Lung (tissue), 12 donors: ENCODE data around the gene THADA. TPM values are rescaled to one million over a fixed set of nuclear protein-coding genes. Genes with fewer than 3 reads are reported as not detected.

Experiments
- ATAC-seq: fragments of 200-7000 bp; cut with Tn5 transposase; one replicate; pipeline ENCODE4 v1.9.1; 2020; ENCODE audit warnings: moderate number of reproducible peaks; ENCODE audit not compliant: insufficient read depth, low FRiP score
- DNase-seq, 3 donors: peaks; one replicate each; pipeline ENCODE4 v3.0.0-alpha.2; 2013 to 2017
- H3K27ac ChIP-seq, 2 donors: one replicate each; pipeline ENCODE4 v1.5.1; 2013; ENCODE audit warnings: mild to moderate bottlenecking in 2 of 2, moderate library complexity in 2 of 2, control low read depth in 1 of 2, inconsistent platforms in 1 of 2, low read depth in 1 of 2, low read length in 1 of 2
- H3K27me3 ChIP-seq, 3 donors: one replicate each; pipeline ENCODE4 v1.5.1; 2013; ENCODE audit warnings: low read length in 2 of 3; ENCODE audit not compliant: control insufficient read depth in 3 of 3, insufficient read depth in 3 of 3
- H3K36me3 ChIP-seq, 4 donors: one replicate each; pipeline ENCODE4 v1.5.1; 2013; ENCODE audit warnings: low read length in 4 of 4, mild to moderate bottlenecking in 1 of 4, moderate library complexity in 1 of 4; ENCODE audit not compliant: control insufficient read depth in 4 of 4, insufficient read depth in 4 of 4
- H3K4me1 ChIP-seq, 5 donors: one replicate each; pipeline ENCODE4 v1.5.1; 2013; ENCODE audit warnings: low read length in 5 of 5, mild to moderate bottlenecking in 2 of 5, moderate library complexity in 1 of 5; ENCODE audit not compliant: control insufficient read depth in 5 of 5, insufficient read depth in 5 of 5
- H3K4me3 ChIP-seq: one replicate; pipeline ENCODE4 v1.5.1; 2013; ENCODE audit warnings: mild to moderate bottlenecking, control low read depth, moderate library complexity
- H3K9ac ChIP-seq, 2 donors: one replicate each; pipeline ENCODE4 v1.5.1; 2013; ENCODE audit warnings: low read length in 2 of 2, control low read depth in 1 of 2; ENCODE audit not compliant: insufficient read depth in 1 of 2
- H3K9me3 ChIP-seq, 4 donors: one replicate each; pipeline ENCODE4 v1.5.1; 2013; ENCODE audit warnings: low read length in 3 of 4, mild to moderate bottlenecking in 1 of 4, moderate library complexity in 1 of 4; ENCODE audit not compliant: control insufficient read depth in 4 of 4, insufficient read depth in 3 of 4
- CTCF ChIP-seq: IDR thresholded peaks from 2 replicates; pipeline ENCODE4 v1.5.1; 2012; ENCODE audit warnings: mild to moderate bottlenecking; ENCODE audit errors: control extremely low read depth, extremely low read depth
- WGBS, 2 donors: extraction: QIAGEN DNeasy Blood & Tissue Kit; methylation state at CpG; one replicate each; pipeline ENCODE4 v1.1.7; 2013; 5-methylcytosine and 5-hydroxymethylcytosine counted together
- polyA plus RNA-seq, 2 donors: library from polyadenylated mRNA; stranded (reverse); fragments of 200-250 nt; gene quantifications; one replicate each; pipeline ENCODE4 v1.2.1, GENCODE V29; 2013
- total RNA-seq, 2 donors: library from RNA; depleted of rRNA in 1 of 2; stranded (reverse); fragments of >200 nt in 1 of 2; gene quantifications; one replicate each; pipeline ENCODE4 v1.2.1, GENCODE V29; 2014 to 2021
- donor health status: control.
- donor health status: control.
- donor health status: Bipolar disorder and iron deficiency.
- donor health status: healthy.
- donor health status: DM: yes; HTN: yes; CAD: no.

The THADA gene
- total and polyA plus RNA-seq, 4 donors, result 11.3 to 72.5 (median 25.2) TPM

GRCh38 chr2:43274721-43275120 lies 321.1 kb downstream of the THADA start:
- Histone ChIP-seq H3K36me3 (peaks cover 0 to 11% (median 3%) of the 10 kb centered on the region in 4 donors), H3K4me1 (peaks cover 7 to 34% (median 22%) of the 10 kb centered on the region in 5 donors), H3K27me3 (no peaks in the 10 kb centered on the region), H3K27ac (no peak overlapping the region), H3K9ac (no peak overlapping the region), H3K9me3 (no peaks in the 10 kb centered on the region), H3K4me3 (no peak overlapping the region)
- ATAC-seq (no peak), DNase-seq (no peak)
- WGBS, 2 donors, result 94 to 97% methylated on average over 4 of the region's 4 CpGs
- no peak for TF ChIP-seq CTCF

GRCh38 chr2:43274055-43274454 lies 321.8 kb downstream of the THADA start:
- DNase-seq (no peak), ATAC-seq (no peak)
- TF ChIP-seq CTCF, result no peak
- Histone ChIP-seq H3K4me1 (peaks cover 9 to 41% (median 28%) of the 10 kb centered on the region in 5 donors), H3K9ac (no peak overlapping the region), H3K27ac (no peak overlapping the region), H3K9me3 (no peaks in the 10 kb centered on the region), H3K27me3 (no peaks in the 10 kb centered on the region), H3K4me3 (no peak overlapping the region), H3K36me3 (peaks cover 0 to 9% (median 2%) of the 10 kb centered on the region in 4 donors)
- WGBS, 2 donors, result 90 to 93% methylated on average over 4 of the region's 4 CpGs

DNA sequence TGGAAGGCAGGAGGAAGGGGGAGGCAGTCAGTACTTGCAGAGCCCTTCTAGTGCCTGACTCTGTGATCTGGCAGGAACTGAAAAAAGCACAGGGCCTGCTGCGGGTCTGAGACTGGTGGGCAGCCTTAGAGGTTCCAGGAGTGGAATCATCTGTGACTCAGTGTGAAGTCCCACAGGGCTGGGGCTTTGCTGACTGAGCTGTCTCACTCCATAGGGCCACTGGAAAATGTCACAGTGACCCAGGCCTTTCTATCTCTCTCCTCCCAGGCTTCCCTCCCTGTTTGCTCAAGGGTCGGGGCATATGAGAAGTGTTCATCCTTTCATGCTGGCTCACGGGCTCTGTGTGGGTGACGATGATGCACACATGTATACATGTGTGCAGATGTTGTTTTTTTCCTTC lies 322.3 kb downstream of the THADA start:
- Histone ChIP-seq H3K4me1 (peaks cover 13 to 41% (median 30%) of the 10 kb centered on the region in 5 donors), H3K27ac (no peak overlapping the region)
- no peak for ATAC-seq

More for the DNA sequence above, 322.3 kb downstream of the THADA start:
- H3K9ac ChIP-seq, result no peak overlapping the region
- peaks cover 0 to 7% (median 2%) of the 10 kb centered on the region in 4 donors for H3K36me3 ChIP-seq
- no peak overlapping the region for H3K4me3 ChIP-seq
- DNase-seq, result no peak
- H3K27me3 ChIP-seq, result no peaks in the 10 kb centered on the region
- TF ChIP-seq CTCF, result no peak
- no peaks in the 10 kb centered on the region for H3K9me3 ChIP-seq
- 78 to 93% methylated on average over 4 of the region's 4 CpGs for WGBS, 2 donors
